Measurements from ENCODE around the gene SNTG2.

GRCh38 chr2:937530-937929 lies 13.1 kb upstream of the SNTG2 start:
- TF ChIP-seq, protein P1, sequence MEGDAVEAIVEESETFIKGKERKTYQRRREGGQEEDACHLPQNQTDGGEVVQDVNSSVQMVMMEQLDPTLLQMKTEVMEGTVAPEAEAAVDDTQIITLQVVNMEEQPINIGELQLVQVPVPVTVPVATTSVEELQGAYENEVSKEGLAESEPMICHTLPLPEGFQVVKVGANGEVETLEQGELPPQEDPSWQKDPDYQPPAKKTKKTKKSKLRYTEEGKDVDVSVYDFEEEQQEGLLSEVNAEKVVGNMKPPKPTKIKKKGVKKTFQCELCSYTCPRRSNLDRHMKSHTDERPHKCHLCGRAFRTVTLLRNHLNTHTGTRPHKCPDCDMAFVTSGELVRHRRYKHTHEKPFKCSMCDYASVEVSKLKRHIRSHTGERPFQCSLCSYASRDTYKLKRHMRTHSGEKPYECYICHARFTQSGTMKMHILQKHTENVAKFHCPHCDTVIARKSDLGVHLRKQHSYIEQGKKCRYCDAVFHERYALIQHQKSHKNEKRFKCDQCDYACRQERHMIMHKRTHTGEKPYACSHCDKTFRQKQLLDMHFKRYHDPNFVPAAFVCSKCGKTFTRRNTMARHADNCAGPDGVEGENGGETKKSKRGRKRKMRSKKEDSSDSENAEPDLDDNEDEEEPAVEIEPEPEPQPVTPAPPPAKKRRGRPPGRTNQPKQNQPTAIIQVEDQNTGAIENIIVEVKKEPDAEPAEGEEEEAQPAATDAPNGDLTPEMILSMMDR (IDR thresholded peaks at IDR 0.05) = no peak
- no peak for TF ChIP-seq POLR2A (IDR thresholded peaks at IDR 0.05)
